Measurements from ENCODE around the gene RPL13A. TPM values are rescaled to one million over a fixed set of nuclear protein-coding genes. Genes with fewer than 3 reads are reported as not detected.

Gene RPL13A
- total and polyA plus RNA-seq, 9 donors, result 3,682 to 9,736 (median 6,664) TPM

- H3K9me3 ChIP-seq, result no peaks in the 10 kb centered on the region
- no peak overlapping the region for H3K27ac ChIP-seq
- WGBS, 3 donors, result 17 to 21% (median 20%) methylated on average over 19 of the region's 19 CpGs
- H3K4me3 ChIP-seq, result no peak overlapping the region
- no peak for DNase-seq
- H3K4me1 ChIP-seq (ENCODE audit: insufficient read depth), result no peaks in the 10 kb centered on the region
- no peaks in the 10 kb centered on the region for H3K27me3 ChIP-seq
- H3K36me3 ChIP-seq, result no peaks in the 10 kb centered on the region
- TF ChIP-seq CTCF (IDR thresholded peaks at IDR 0.05) (no peak), POLR2A (IDR thresholded peaks at IDR 0.05) (no peak), EP300 (IDR thresholded peaks at IDR 0.05) (no peak)
- intact Hi-C loops (cut with DNase I), result loop anchor here in 3 of 4 donors (5.0 to 10.0 kb wide), 2 partner anchors 76 to 213 kb away; partner anchors contain the start of genes DKKL1 (in 1 of the 3) and TEAD2 (in 1 of the 3)
Observed at GRCh38 chr19:49440439-49441209, 46.8 kb upstream of the RPL13A start.

- H3K27me3 ChIP-seq, result no peaks in the 10 kb centered on the region
- H3K36me3 ChIP-seq, result no peaks in the 10 kb centered on the region
- peak in 1 of 5 donors; percentile 58 for DNase-seq
- H3K4me3 ChIP-seq, result peak within 1 kb of the TSS; percentile 2
- 1 to 2% (median 2%) methylated on average over 28 to 56 of the region's 56 CpGs for WGBS, 3 donors
- TF ChIP-seq POLR2A (IDR thresholded peaks at IDR 0.05) (no peak), CTCF (IDR thresholded peaks at IDR 0.05) (no peak), EP300 (IDR thresholded peaks at IDR 0.05) (no peak)
- no peaks in the 10 kb centered on the region for H3K4me1 ChIP-seq (ENCODE audit: insufficient read depth)
- intact Hi-C loops (cut with DNase I), result loop anchor here in 3 of 4 donors (5.0 to 10.0 kb wide), 2 partner anchors 77 to 214 kb away; partner anchors contain the start of genes DKKL1 (in 1 of the 3) and TEAD2 (in 1 of the 3)
- no peak within 1 kb of the TSS for H3K27ac ChIP-seq
- H3K9me3 ChIP-seq, result no peaks in the 10 kb centered on the region
Observed at GRCh38 chr19:49441210-49441959, 46.0 kb upstream of the RPL13A start, which contains the start of gene SLC17A7. Gene SLC17A7 (minus strand): TSS chr19:49441527. CDS start chr19:49441379, 148 bp downstream.

- no peaks in the 10 kb centered on the region for H3K27me3 ChIP-seq
- DNase-seq, result no peak
- H3K9me3 ChIP-seq, result no peaks in the 10 kb centered on the region
- WGBS, 3 donors, result 5 to 12% (median 11%) methylated on average over 14 of the region's 14 CpGs
- intact Hi-C loops (cut with DNase I), result loop anchor here in 3 of 4 donors (2.0 to 10.0 kb wide), 3 partner anchors 51 to 215 kb away; partner anchors contain the start of genes DKKL1 (in 1 of the 3) and TEAD2 (in 1 of the 3)
- H3K4me3 ChIP-seq, result no peak overlapping the region
- H3K27ac ChIP-seq, result no peak overlapping the region
- H3K36me3 ChIP-seq, result no peaks in the 10 kb centered on the region
- TF ChIP-seq POLR2A (IDR thresholded peaks at IDR 0.05), result no peak
- TF ChIP-seq EP300 (IDR thresholded peaks at IDR 0.05), result no peak
- TF ChIP-seq CTCF (IDR thresholded peaks at IDR 0.05), result no peak
- no peaks in the 10 kb centered on the region for H3K4me1 ChIP-seq (ENCODE audit: insufficient read depth)
Observed at GRCh38 chr19:49441960-49442350, 45.5 kb upstream of the RPL13A start.

- H3K27ac ChIP-seq, result no peak overlapping the region
- WGBS, 3 donors, result 2 to 4% (median 4%) methylated on average over 11 of the region's 11 CpGs
- H3K4me1 ChIP-seq (ENCODE audit: insufficient read depth), result no peaks in the 10 kb centered on the region
- intact Hi-C loops (cut with DNase I), result loop anchor here in 3 of 4 donors (2.0 to 10.0 kb wide), 3 partner anchors 52 to 215 kb away; partner anchors contain the start of genes DKKL1 (in 1 of the 3) and TEAD2 (in 1 of the 3)
- H3K9me3 ChIP-seq, result no peaks in the 10 kb centered on the region
- H3K4me3 ChIP-seq, result no peak overlapping the region
- no peaks in the 10 kb centered on the region for H3K27me3 ChIP-seq
- H3K36me3 ChIP-seq, result no peaks in the 10 kb centered on the region
- no peak for TF ChIP-seq CTCF (IDR thresholded peaks at IDR 0.05)
- DNase-seq, result peak in 1 of 5 donors; percentile 56
Observed at GRCh38 chr19:49442354-49442753, 45.1 kb upstream of the RPL13A start.

Measured in ovary (tissue), 9 donors.